Large intestine (tissue), 3 donors: ENCODE results near the gene SNX24. TPM values are rescaled to one million over a fixed set of nuclear protein-coding genes. Genes with fewer than 3 reads are reported as not detected.

Source experiments
- DNase-seq, 2 donors: peaks; one replicate each; pipeline versions ENCODE4 v3.0.0 to v3.0.0-alpha.2; 2013
- H3K27ac ChIP-seq: one replicate; pipeline ENCODE4 v1.5.1; 2013; ENCODE audit warnings: low read length
- H3K27me3 ChIP-seq: 2 replicates; pipeline ENCODE4 v1.6.1; 2013; ENCODE audit warnings: low read length; ENCODE audit not compliant: control insufficient read depth, insufficient read depth
- H3K36me3 ChIP-seq: 2 replicates; pipeline ENCODE4 v1.6.1; 2013; ENCODE audit warnings: low read length; ENCODE audit not compliant: control insufficient read depth, insufficient read depth
- H3K4me1 ChIP-seq: one replicate; pipeline ENCODE4 v1.6.1; 2013; ENCODE audit warnings: low read length; ENCODE audit not compliant: control insufficient read depth, insufficient read depth
- H3K4me3 ChIP-seq: one replicate; pipeline ENCODE4 v1.5.1; 2013; ENCODE audit warnings: low read length
- H3K9me3 ChIP-seq: one replicate; pipeline ENCODE4 v1.6.1; 2013; ENCODE audit warnings: mild to moderate bottlenecking, low read depth, low read length, moderate library complexity; ENCODE audit not compliant: control insufficient read depth
- WGBS: methylation state at CpG from one replicate; pipeline ENCODE4 v1.1.5; 2013; ENCODE audit warnings: low lambda C conversion rate; ENCODE audit not compliant: insufficient coverage; 5-methylcytosine and 5-hydroxymethylcytosine counted together
- polyA plus RNA-seq: library from polyadenylated mRNA; unstranded; fragments of 120-200 nt; gene quantifications from one replicate; pipeline ENCODE4 v1.2.1, GENCODE V29; 2013

Gene SNX24
- polyA plus RNA-seq, 1 donor, result 28.4 TPM

- no CpG with 5 or more reads among the region's 1 CpG for WGBS
- no peaks in the 10 kb centered on the region for H3K4me1 ChIP-seq
- no peaks in the 10 kb centered on the region for H3K9me3 ChIP-seq
- no peak for DNase-seq
- H3K36me3 ChIP-seq, result peaks cover 5% of the 10 kb centered on the region
- no peak overlapping the region for H3K4me3 ChIP-seq
- no peak overlapping the region for H3K27ac ChIP-seq
- no peaks in the 10 kb centered on the region for H3K27me3 ChIP-seq
These were observed 19.4 kb downstream of the SNX24 start for GRCh38 chr5:122864842-122865241.

- H3K4me1 ChIP-seq, result no peaks in the 10 kb centered on the region
- no peak overlapping the region for H3K27ac ChIP-seq
- H3K27me3 ChIP-seq, result no peaks in the 10 kb centered on the region
- H3K36me3 ChIP-seq, result peaks cover 5% of the 10 kb centered on the region
- no peaks in the 10 kb centered on the region for H3K9me3 ChIP-seq
- DNase-seq, result peak in 1 of 2 donors; percentile 12
- H3K4me3 ChIP-seq, result no peak overlapping the region
- WGBS, result 73% methylated on average over 2 of the region's 7 CpGs
These were observed 24.9 kb downstream of the SNX24 start for GRCh38 chr5:122870219-122870856.

GRCh38 chr5:122871661-122872060 is 26.2 kb downstream of the SNX24 start:
- 100% methylated on average over 2 of the region's 8 CpGs for WGBS

GRCh38 chr5:122874179-122874875 is 28.9 kb downstream of the SNX24 start:
- no CpG with 5 or more reads among the region's 4 CpGs for WGBS
- Histone ChIP-seq H3K27me3 (no peaks in the 10 kb centered on the region), H3K36me3 (no peaks in the 10 kb centered on the region), H3K27ac (no peak overlapping the region), H3K4me1 (no peaks in the 10 kb centered on the region), H3K4me3 (no peak overlapping the region), H3K9me3 (no peaks in the 10 kb centered on the region)
- DNase-seq, result no peak

More at GRCh38 chr5:122871661-122872060, 26.2 kb downstream of the SNX24 start:
- Histone ChIP-seq H3K27ac (no peak overlapping the region), H3K27me3 (no peaks in the 10 kb centered on the region), H3K9me3 (no peaks in the 10 kb centered on the region), H3K4me1 (no peaks in the 10 kb centered on the region), H3K36me3 (peaks cover 5% of the 10 kb centered on the region), H3K4me3 (no peak overlapping the region)
- no peak for DNase-seq

- Histone ChIP-seq H3K27ac (no peak overlapping the region), H3K4me3 (no peak overlapping the region), H3K9me3 (no peaks in the 10 kb centered on the region), H3K36me3 (no peaks in the 10 kb centered on the region), H3K4me1 (no peaks in the 10 kb centered on the region), H3K27me3 (no peaks in the 10 kb centered on the region)
- DNase-seq, result no peak
- WGBS, result no CpG with 5 or more reads among the region's 2 CpGs
These were observed 32.1 kb downstream of the SNX24 start for GRCh38 chr5:122877518-122877917.

GRCh38 chr5:122879076-122879475 is 33.7 kb downstream of the SNX24 start:
- WGBS, result no CpG with 5 or more reads among the region's 3 CpGs
- Histone ChIP-seq H3K9me3 (no peaks in the 10 kb centered on the region), H3K27ac (no peak overlapping the region), H3K36me3 (no peaks in the 10 kb centered on the region), H3K4me3 (no peak overlapping the region), H3K4me1 (no peaks in the 10 kb centered on the region), H3K27me3 (no peaks in the 10 kb centered on the region)
- DNase-seq, result no peak

- DNase-seq, result no peak
- H3K9me3 ChIP-seq, result no peaks in the 10 kb centered on the region
- WGBS, result no CpG with 5 or more reads among the region's 4 CpGs
- no peak overlapping the region for H3K4me3 ChIP-seq
- no peaks in the 10 kb centered on the region for H3K36me3 ChIP-seq
- H3K4me1 ChIP-seq, result no peaks in the 10 kb centered on the region
- no peak overlapping the region for H3K27ac ChIP-seq
- no peaks in the 10 kb centered on the region for H3K27me3 ChIP-seq
These were observed 34.8 kb downstream of the SNX24 start for GRCh38 chr5:122880170-122880689.

GRCh38 chr5:122880749-122881148 is 35.3 kb downstream of the SNX24 start:
- H3K9me3 ChIP-seq, result no peaks in the 10 kb centered on the region
- no peaks in the 10 kb centered on the region for H3K27me3 ChIP-seq
- H3K36me3 ChIP-seq, result no peaks in the 10 kb centered on the region
- H3K4me1 ChIP-seq, result no peaks in the 10 kb centered on the region
- H3K4me3 ChIP-seq, result no peak overlapping the region
- no peak overlapping the region for H3K27ac ChIP-seq
- WGBS, result 90% methylated on average over 2 of the region's 3 CpGs
- no peak for DNase-seq

- H3K36me3 ChIP-seq, result no peaks in the 10 kb centered on the region
- no peaks in the 10 kb centered on the region for H3K27me3 ChIP-seq
- no peak for DNase-seq
- H3K4me1 ChIP-seq, result no peaks in the 10 kb centered on the region
- no peaks in the 10 kb centered on the region for H3K9me3 ChIP-seq
- 100% methylated on average over 1 of the region's 3 CpGs for WGBS
- H3K27ac ChIP-seq, result no peak overlapping the region
- H3K4me3 ChIP-seq, result no peak overlapping the region
These were observed 37.4 kb downstream of the SNX24 start for GRCh38 chr5:122882831-122883230.

GRCh38 chr5:122885045-122885517 is 39.7 kb downstream of the SNX24 start:
- no peaks in the 10 kb centered on the region for H3K4me1 ChIP-seq
- no peaks in the 10 kb centered on the region for H3K36me3 ChIP-seq
- no peaks in the 10 kb centered on the region for H3K9me3 ChIP-seq
- no peaks in the 10 kb centered on the region for H3K27me3 ChIP-seq
- H3K4me3 ChIP-seq, result no peak overlapping the region
- DNase-seq, result no peak
- no peak overlapping the region for H3K27ac ChIP-seq
- WGBS, result no CpG with 5 or more reads among the region's 1 CpG
